LNCAP (cell line): ENCODE results near the gene RING1.
A peak's percentile ranks its signal among the peaks of the same experiment; 100 is the strongest.

Source experiments
- TF ChIP-seq, protein P1 (sequence below): fragments of 450-650 bp; IDR thresholded peaks from 2 replicates; pipeline ENCODE4 v1.5.1; 2017; ENCODE audit warnings: mild to moderate bottlenecking

Gene RING1

DNA sequence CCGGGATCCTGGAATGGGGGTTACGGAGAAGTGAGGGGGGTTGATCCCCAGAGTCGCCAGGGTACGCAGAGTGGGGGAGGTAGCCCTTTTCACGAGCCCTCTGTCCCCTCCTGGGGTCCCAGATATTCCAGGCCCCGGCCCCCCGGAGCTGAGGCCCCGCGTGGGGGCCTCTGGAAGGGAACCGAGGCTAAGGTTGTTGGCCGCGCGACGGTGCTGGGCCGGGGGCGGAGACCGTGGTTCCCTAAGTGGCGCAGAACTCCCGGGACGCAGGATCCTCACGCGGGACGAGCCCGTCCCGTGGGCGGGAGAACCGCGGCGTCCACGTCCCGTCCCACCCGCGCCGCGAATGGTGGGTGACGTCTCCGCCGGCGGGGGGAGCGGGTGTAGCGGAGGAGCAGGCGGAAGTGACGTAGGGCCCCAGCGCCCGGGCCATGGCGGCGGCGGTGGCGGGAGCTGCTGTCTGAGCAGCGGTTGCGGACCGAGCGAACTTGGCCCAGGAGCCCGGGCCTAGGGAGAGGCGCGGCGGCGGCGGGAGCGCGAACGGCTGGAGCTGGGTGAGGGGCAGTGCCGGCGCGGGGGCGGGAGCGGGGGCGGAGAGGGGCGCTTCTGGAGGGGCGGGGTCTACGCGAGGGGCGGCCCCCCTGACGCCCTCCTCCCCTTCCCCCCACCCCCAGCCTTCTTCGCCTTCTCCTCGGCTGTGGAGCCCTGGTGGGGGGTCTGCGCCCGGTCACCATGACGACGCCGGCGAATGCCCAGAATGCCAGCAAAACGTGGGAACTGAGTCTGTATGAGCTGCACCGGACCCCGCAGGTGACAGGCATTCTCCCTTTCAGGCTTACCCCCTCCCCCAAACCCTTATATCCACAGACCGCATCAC is at the start of gene RING1:
Gene RING1, plus strand, starts transcription at position 410 of the 877 bp plus-strand sequence. Its CDS starts 323 bp downstream, at position 733.
- TF ChIP-seq, protein P1, sequence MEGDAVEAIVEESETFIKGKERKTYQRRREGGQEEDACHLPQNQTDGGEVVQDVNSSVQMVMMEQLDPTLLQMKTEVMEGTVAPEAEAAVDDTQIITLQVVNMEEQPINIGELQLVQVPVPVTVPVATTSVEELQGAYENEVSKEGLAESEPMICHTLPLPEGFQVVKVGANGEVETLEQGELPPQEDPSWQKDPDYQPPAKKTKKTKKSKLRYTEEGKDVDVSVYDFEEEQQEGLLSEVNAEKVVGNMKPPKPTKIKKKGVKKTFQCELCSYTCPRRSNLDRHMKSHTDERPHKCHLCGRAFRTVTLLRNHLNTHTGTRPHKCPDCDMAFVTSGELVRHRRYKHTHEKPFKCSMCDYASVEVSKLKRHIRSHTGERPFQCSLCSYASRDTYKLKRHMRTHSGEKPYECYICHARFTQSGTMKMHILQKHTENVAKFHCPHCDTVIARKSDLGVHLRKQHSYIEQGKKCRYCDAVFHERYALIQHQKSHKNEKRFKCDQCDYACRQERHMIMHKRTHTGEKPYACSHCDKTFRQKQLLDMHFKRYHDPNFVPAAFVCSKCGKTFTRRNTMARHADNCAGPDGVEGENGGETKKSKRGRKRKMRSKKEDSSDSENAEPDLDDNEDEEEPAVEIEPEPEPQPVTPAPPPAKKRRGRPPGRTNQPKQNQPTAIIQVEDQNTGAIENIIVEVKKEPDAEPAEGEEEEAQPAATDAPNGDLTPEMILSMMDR: no peak

DNA sequence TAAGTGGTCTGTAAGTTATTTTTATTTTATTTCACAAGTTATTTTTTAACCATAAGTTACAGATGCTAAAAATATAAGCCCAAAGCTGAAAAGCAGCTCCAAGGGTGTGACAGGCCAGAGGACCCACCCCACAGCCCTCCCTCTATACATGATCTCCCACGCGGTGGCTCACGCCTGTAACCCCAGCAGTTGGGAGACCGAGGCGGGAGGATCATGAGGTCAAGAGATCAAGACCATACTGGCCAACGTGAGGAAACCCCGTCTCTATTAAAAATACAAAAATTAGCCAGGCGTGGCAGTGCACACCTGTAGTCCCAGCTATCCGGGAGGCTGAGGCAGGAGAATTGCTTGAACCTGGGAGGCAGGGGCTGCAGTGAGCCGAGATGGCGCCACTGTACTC is 48.2 kb upstream of the RING1 start:
- TF ChIP-seq, protein P1: no peak

DNA sequence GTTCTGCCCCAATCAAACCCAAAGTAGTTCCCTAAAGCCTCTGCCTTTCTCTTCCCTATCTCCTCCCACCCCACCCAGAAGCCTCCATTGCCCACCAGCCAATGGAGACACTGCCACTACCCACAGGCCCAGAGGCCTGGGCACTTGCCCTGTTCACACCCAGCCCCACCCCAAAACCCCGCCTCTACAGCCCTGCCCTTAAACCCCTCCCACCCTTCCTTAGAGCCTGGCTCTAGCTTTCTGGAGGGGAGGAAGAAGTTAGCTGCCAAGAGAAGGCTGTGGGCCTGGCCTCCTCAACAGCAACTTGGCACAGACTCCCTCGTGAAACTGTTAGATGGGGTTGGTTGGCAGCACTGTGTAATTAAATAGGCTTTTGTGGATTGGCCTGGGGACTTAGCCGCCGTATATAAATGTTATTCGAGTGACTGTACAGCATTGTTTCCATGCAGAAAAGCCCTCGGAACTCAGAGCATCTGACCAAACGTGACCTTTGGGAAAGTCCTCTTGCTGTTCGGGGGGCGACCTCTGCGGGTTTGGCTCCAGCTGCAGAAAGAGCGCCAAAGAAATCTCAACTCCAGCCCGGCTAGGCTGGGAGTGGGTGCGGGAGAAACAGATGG is 47.5 kb upstream of the RING1 start:
- TF ChIP-seq, protein P1: no peak

DNA sequence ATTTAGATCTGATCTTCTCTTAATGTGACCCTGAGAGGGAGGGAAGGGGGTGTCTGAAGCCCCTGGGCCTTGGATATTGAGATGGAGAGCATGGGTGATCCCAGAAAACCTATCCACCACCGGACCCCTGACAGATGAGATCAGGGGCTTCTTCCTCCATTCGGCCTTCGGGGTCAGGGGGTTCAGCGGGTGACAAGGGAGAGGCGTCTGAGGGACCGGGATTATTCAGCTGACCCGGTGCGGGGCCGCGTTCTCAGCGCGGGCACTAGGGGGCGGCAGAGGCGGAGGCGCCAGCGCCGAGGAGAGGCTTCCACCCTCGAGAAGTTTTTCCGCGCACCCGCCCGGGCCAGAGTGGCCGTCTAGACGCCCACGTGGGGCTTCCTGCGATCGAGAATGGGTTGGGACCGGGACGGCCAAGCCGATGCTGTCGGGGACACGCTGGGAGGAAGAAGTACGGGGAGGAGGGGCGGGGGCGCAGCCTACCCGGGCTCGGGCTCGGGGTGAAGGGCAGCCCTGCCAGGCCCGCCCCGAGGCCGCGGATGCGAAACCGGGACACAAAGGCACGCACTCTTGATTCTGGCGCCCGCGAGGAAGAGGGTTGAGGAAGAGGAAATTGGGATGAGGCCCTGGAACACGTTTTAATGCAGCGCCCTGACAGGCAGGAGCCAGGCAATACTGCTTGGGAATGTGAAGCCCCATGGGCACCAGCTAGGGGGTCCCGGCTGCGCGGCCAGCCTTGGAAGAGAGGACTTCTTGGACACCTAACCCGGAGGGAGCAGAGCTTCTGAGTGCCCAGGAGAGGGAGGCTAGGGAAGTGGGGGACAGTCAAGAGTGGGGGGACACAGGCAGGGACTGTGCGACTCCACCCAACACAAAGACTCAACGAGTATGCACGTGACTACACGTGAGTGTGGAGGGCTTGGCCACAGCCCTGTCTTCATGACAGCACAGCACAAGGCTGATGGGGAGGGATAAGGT is 46.7 kb upstream of the RING1 start:
- TF ChIP-seq, protein P1: peak; percentile 90

DNA sequence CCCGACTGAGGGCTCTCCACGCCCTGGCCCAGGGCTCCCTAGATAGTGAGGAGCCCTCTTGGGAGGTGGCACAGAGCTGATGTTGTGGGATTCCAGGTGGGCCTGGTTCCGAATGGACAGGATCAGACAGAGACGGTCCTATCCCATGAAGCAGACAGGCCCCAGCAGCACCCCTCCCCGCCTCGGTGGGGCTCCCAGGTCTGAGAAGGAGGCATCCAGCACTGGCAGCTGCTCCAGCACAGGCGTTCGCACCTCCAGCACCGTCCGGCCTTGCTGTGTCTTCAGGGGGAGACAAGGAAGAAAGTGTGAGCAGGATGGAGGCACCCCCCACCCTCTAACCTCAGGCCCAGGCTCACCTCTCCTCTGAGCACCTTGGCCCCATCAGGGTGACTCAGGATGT is 44.8 kb upstream of the RING1 start:
- TF ChIP-seq, protein P1: no peak

DNA sequence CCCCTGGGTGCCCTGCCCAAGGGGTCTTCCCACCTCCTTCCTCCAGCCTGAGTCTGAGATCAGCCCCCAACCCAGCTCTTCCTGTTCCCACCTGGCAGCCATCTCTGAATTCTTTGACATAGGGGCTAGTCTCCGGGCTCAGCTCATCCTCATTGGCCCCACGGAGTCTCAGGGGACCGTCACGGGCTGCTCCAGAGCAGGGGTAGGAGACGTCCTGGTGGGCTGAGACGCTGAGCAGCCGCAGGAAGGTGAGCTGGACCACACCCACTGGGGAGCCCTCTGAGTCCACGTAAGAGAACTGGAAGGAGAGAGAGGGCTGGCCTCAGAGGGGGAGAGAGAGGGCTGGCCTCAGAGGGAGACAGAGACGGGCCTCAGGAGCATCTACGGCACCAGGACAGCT is 44.1 kb upstream of the RING1 start:
- TF ChIP-seq, protein P1: no peak

DNA sequence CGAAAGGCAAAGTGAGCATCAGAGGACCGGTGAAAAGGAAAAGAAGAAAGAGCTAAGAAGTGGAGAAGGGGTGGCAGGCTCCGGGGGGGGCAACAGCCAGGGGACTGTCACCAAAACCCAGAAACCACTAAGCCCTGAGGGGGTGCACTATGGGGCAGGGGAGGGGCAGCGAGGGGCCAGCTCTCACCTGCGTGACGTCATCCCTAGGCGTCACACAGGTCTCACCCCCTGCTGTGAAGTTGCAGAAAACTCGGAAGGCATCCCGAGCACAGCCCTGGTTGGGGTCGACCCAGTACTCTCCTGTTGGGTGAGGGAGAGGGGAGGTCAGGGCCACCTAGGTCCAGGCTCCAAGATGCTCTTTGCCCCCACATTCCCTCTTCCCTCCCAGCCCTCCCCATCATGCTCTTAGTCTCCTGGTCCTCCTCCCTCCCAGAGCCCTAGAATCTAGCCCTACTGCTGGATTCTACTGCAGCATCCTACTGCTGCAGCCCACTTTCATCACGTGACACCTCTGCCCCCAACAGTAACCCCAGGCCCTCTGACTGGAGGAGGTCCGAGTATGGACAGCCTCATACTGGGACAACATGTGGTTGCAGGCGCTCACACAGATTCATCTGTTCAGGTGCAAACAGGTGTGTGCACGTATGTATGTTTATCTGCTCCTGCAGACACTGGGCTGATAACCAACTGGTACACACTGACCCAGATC is 43.5 kb upstream of the RING1 start:
- TF ChIP-seq, protein P1: no peak
